ENCODE data around the gene MSI2.

- TF ChIP-seq CTCF (IDR thresholded peaks at IDR 0.05), result no peak
- TF ChIP-seq POLR2AphosphoS5 (IDR thresholded peaks at IDR 0.05), result no peak
Observed at GRCh38 chr17:57247913-57248312, 8.4 kb upstream of the MSI2 start.

All from sigmoid colon (tissue), 4 donors.